Smooth muscle cell (in vitro differentiated cells): ENCODE results near the gene EDIL3. TPM values are rescaled to one million over a fixed set of nuclear protein-coding genes. Genes with fewer than 3 reads are reported as not detected.

Experiments
- DNase-seq: peaks from one replicate; lab custom pipeline; 2025; ENCODE audit not compliant: unreplicated experiment; lab: John Stamatoyannopoulos, UW
- H2AFZ ChIP-seq: fragments of 200-600 bp; sonication (generic); 2 replicates; pipeline ENCODE4 v1.6.0; 2016; ENCODE audit warnings: antibody characterized with exemption, low read depth, mild to moderate bottlenecking
- H3F3A ChIP-seq: fragments of 200-600 bp; sonication (generic); 2 replicates; pipeline ENCODE4 v1.6.0; 2017; ENCODE audit warnings: antibody characterized with exemption, low read depth
- H3K27ac ChIP-seq: fragments of 200-600 bp; sonication (generic); 2 replicates; pipeline ENCODE4 v1.5.1; 2016; ENCODE audit warnings: low read depth, mild to moderate bottlenecking
- H3K27me3 ChIP-seq: fragments of 200-600 bp; sonication (generic); 2 replicates; pipeline ENCODE4 v1.6.1; 2016; ENCODE audit warnings: low read depth, mild to moderate bottlenecking
- H3K36me3 ChIP-seq: fragments of 200-600 bp; sonication (generic); 2 replicates; pipeline ENCODE4 v1.5.1; 2016; ENCODE audit warnings: low read depth
- H3K4me1 ChIP-seq: fragments of 200-600 bp; sonication (generic); 2 replicates; pipeline ENCODE4 v1.5.1; 2016; ENCODE audit warnings: low read depth
- H3K4me2 ChIP-seq: fragments of 200-600 bp; sonication (generic); 2 replicates; pipeline ENCODE4 v1.6.0; 2016; ENCODE audit warnings: mild to moderate bottlenecking
- H3K4me3 ChIP-seq: fragments of 200-600 bp; sonication (generic); 2 replicates; pipeline ENCODE4 v1.5.1; 2016; ENCODE audit warnings: mild to moderate bottlenecking
- H3K79me2 ChIP-seq: fragments of 200-600 bp; sonication (generic); 2 replicates; pipeline ENCODE4 v1.6.0; 2016; ENCODE audit warnings: low read depth, mild to moderate bottlenecking
- H3K9ac ChIP-seq: fragments of 200-600 bp; sonication (generic); 2 replicates; pipeline ENCODE4 v1.6.0; 2016; ENCODE audit warnings: low read depth
- H3K9me3 ChIP-seq: fragments of 200-600 bp; sonication (generic); replicated peaks from 2 replicates; pipeline ENCODE4 v1.5.1; 2016; ENCODE audit warnings: low read depth
- H4K20me1 ChIP-seq: fragments of 200-600 bp; sonication (generic); 2 replicates; pipeline ENCODE4 v1.6.0; 2016; ENCODE audit warnings: low read depth
- WGBS: methylation state at CpG from one replicate; pipeline ENCODE4 v1.1.7; 2016; ENCODE audit warnings: low lambda C conversion rate; 5-methylcytosine and 5-hydroxymethylcytosine counted together
- polyA plus RNA-seq: library from polyadenylated mRNA; unstranded; fragments of >200 nt; fragmentation: Nextera tagmentation; extraction: Ambion mirVana; gene quantifications from 2 replicates; pipeline ENCODE4 v1.2.1, GENCODE V29; 2016
- total RNA-seq: library from RNA; depleted of rRNA; stranded (reverse); fragments of >200 nt; gene quantifications from 2 replicates; pipeline ENCODE4 v1.2.3, GENCODE V29; 2014
- TF ChIP-seq, protein P1 (sequence below): fragments of 200-600 bp; sonication (generic); IDR thresholded peaks from 2 replicates; pipeline ENCODE4 v1.5.1; 2017; ENCODE audit warnings: borderline replicate concordance, mild to moderate bottlenecking, antibody characterized with exemption; ENCODE audit not compliant: insufficient read depth, poor library complexity, severe bottlenecking

The EDIL3 gene
- total and polyA plus RNA-seq, 2 experiments from 2014 or later: 98.4 to 119 TPM

DNA sequence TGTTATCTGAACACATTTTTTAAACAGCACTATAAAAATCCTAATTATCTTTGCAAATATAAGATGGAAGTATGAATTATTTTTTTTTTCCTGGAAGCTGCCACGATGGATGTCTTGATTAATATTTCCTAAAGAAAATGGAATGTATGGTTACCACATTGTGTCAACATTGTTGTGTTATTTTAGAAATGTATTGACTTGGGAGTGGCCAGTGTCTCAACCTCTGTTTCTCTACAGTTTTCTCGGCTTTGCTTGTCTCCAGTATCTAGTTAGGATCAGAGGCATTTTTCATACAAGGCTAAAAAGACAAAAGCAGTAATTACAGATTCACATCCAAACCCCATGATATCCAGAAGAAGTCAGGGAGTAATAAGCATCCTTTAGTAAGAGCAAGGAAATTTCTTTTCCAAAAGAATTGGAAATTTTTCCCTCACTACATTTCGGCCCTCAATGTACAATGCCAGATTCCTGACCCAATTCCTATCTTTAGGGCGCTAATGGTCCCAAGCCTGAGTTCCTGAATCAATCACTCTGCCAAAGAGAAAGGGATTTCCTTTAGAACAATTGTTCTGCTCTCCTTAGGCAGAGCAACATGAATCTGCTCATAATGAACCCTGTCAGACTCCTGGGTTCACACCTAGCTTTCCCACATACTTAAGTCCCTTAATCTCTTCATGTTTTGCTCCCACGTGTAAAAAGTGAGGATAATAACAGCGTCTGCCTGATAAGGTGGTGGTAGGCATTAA, 111.7 kb downstream of the EDIL3 start:
- no peak overlapping the region for H3K27ac ChIP-seq

DNA sequence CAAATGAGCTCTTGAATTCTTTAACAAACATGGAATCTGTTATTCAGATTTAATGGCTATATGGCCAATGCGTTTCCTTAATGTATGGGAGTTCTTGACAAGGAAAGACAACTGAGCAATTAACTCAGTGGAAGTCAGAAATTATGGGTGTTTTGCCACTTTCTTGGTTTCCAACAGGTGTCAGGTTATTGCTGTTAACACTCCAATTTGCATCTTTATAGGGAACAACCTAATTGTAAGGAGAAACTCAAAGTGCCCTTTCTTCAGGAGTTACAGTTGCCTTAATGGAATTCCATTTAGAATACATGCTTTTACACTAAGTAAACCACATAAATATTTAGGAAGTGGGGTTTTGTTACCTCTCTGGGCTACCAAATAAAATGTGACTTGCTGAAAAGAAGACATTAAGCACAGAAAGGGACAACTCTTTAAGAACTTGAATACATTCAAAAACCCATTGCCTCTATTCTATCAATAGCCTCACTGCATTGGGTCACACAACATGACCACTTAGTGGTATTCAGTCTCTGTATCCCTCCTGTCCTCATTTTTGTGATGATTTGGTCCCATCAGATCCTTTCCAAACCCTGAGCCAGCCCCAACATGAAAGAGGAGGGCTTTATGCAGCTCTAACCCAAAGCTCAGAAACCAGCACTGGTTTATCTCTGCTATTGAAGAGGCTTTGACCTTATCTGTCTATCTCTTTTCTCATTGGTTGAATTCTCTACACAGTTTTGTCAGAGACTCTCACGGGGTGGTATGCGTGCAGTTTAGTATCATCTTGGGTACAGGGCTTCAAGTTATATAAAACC, 118.7 kb downstream of the EDIL3 start:
- TF ChIP-seq, protein P1, sequence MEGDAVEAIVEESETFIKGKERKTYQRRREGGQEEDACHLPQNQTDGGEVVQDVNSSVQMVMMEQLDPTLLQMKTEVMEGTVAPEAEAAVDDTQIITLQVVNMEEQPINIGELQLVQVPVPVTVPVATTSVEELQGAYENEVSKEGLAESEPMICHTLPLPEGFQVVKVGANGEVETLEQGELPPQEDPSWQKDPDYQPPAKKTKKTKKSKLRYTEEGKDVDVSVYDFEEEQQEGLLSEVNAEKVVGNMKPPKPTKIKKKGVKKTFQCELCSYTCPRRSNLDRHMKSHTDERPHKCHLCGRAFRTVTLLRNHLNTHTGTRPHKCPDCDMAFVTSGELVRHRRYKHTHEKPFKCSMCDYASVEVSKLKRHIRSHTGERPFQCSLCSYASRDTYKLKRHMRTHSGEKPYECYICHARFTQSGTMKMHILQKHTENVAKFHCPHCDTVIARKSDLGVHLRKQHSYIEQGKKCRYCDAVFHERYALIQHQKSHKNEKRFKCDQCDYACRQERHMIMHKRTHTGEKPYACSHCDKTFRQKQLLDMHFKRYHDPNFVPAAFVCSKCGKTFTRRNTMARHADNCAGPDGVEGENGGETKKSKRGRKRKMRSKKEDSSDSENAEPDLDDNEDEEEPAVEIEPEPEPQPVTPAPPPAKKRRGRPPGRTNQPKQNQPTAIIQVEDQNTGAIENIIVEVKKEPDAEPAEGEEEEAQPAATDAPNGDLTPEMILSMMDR: no peak
- Histone ChIP-seq H3K4me1 (no peaks in the 10 kb centered on the region), H3K4me2 (no peak overlapping the region), H2AFZ (no peak overlapping the region), H3K27ac (no peak overlapping the region), H3K9ac (no peak overlapping the region), H4K20me1 (peaks cover 3% of the 10 kb centered on the region), H3F3A (no peaks in the 10 kb centered on the region), H3K36me3 (no peaks in the 10 kb centered on the region), H3K79me2 (no peaks in the 10 kb centered on the region), H3K27me3 (no peaks in the 10 kb centered on the region), H3K4me3 (no peak overlapping the region), H3K9me3 (no peaks in the 10 kb centered on the region)
- no peak for DNase-seq
- WGBS: 54% methylated on average over 3 of the region's 3 CpGs

More for the DNA sequence above, 111.7 kb downstream of the EDIL3 start:
- Histone ChIP-seq H3K4me1 (peaks cover 9% of the 10 kb centered on the region), H3K9ac (no peak overlapping the region), H3K36me3 (no peaks in the 10 kb centered on the region), H3K9me3 (no peaks in the 10 kb centered on the region), H3K4me2 (no peak overlapping the region), H3K79me2 (peaks cover 6% of the 10 kb centered on the region), H4K20me1 (no peaks in the 10 kb centered on the region), H2AFZ (no peak overlapping the region), H3K4me3 (no peak overlapping the region), H3K27me3 (no peaks in the 10 kb centered on the region), H3F3A (peaks cover 11% of the 10 kb centered on the region)
- TF ChIP-seq, protein P1: no peak
- no peak for DNase-seq
- 71% methylated on average over 6 of the region's 6 CpGs for WGBS

DNA sequence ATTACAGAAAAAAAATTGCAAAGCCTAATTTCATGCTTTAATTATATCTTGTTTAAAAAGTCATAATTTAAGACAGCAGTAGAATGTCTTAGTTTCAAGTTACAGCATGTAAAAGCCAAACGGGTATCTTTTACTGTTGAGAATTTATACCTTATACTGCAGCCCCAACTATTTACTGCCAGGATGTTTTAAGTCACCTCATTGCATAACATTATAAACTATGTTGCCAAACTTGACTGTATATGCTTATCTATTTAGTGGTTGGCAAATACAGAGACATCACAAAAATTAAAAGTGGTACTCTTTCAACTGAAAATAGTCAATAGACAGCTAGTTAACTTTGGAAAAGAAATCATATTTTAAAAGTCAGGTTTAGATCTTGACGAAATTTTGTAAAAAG, 119.5 kb downstream of the EDIL3 start:
- Histone ChIP-seq H3K4me1 (no peaks in the 10 kb centered on the region), H3K27ac (no peak overlapping the region), H2AFZ (no peak overlapping the region), H3K4me2 (no peak overlapping the region), H4K20me1 (peaks cover 4% of the 10 kb centered on the region), H3K27me3 (no peaks in the 10 kb centered on the region), H3K36me3 (no peaks in the 10 kb centered on the region), H3K79me2 (no peaks in the 10 kb centered on the region), H3F3A (no peaks in the 10 kb centered on the region), H3K4me3 (no peak overlapping the region), H3K9ac (no peak overlapping the region), H3K9me3 (no peaks in the 10 kb centered on the region)
- TF ChIP-seq, protein P1: no peak
- WGBS: 73% methylated on average over 2 of the region's 2 CpGs
- DNase-seq: no peak
